Mesenchymal stem cell (in vitro differentiated cells and primary cell): ENCODE results near the gene C2orf74.
"Not testable (repeated sequence)": the region's sequence is repeated elsewhere in the genome, so short reads cannot be mapped to it uniquely, and the experiment has no call there.

Experiments
- DNase-seq: peaks from one replicate; pipeline ENCODE4 v3.0.0-alpha.2; 2013
- H2AFZ ChIP-seq: one replicate; pipeline ENCODE4 v1.6.1; 2013; ENCODE audit warnings: low read depth, mild to moderate bottlenecking, control low read depth, inconsistent platforms, low read length, moderate library complexity
- H2AK5ac ChIP-seq: 2 replicates; pipeline ENCODE4 v1.6.1; 2013; ENCODE audit warnings: low read length, moderate library complexity, mild to moderate bottlenecking, inconsistent platforms; ENCODE audit not compliant: severe bottlenecking
- H2BK120ac ChIP-seq: one replicate; pipeline ENCODE4 v1.6.1; 2013; ENCODE audit warnings: low read depth, mild to moderate bottlenecking, inconsistent platforms, low read length, moderate library complexity
- H2BK12ac ChIP-seq, 2 experiments: one replicate each; pipeline ENCODE4 v1.6.1; 2013; ENCODE audit warnings: inconsistent platforms in 2 of 2, low read length in 2 of 2, mild to moderate bottlenecking in 2 of 2, moderate library complexity in 2 of 2, control low read depth in 1 of 2
- H2BK15ac ChIP-seq: one replicate; pipeline ENCODE4 v1.6.1; 2013; ENCODE audit warnings: mild to moderate bottlenecking, low read depth, inconsistent platforms; ENCODE audit not compliant: poor library complexity, severe bottlenecking
- H2BK5ac ChIP-seq: 2 replicates; pipeline ENCODE4 v1.6.1; 2013; ENCODE audit warnings: low read depth, mild to moderate bottlenecking, low read length, control low read depth, inconsistent platforms; ENCODE audit not compliant: poor library complexity, severe bottlenecking
- H3K14ac ChIP-seq, 2 experiments: one replicate each; pipeline ENCODE4 v1.6.1; 2013; ENCODE audit warnings: inconsistent platforms in 2 of 2, low read length in 2 of 2, control low read depth in 1 of 2, mild to moderate bottlenecking in 1 of 2, moderate library complexity in 1 of 2
- H3K18ac ChIP-seq, 2 experiments: one replicate each; pipeline ENCODE4 v1.6.1; 2013; ENCODE audit warnings: inconsistent platforms in 2 of 2, low read length in 2 of 2, control low read depth in 1 of 2, low read depth in 1 of 2, mild to moderate bottlenecking in 1 of 2
- H3K23ac ChIP-seq, 2 experiments: one replicate each; pipeline ENCODE4 v1.6.1; 2013; ENCODE audit warnings: inconsistent platforms in 2 of 2, low read length in 2 of 2, mild to moderate bottlenecking in 2 of 2, moderate library complexity in 2 of 2, control low read depth in 1 of 2
- H3K27ac ChIP-seq: 2 replicates; pipeline ENCODE4 v1.5.1; 2013; ENCODE audit warnings: mild to moderate bottlenecking, moderate library complexity, low read length, control low read depth, inconsistent platforms; ENCODE audit not compliant: poor library complexity, severe bottlenecking
- H3K27me3 ChIP-seq, 2 experiments: 2 replicates each; pipeline versions ENCODE4 v1.6.1 to v1.7.0; 2013; ENCODE audit warnings: low read length in 2 of 2, mild to moderate bottlenecking in 2 of 2, moderate library complexity in 2 of 2, control low read depth in 1 of 2, inconsistent platforms in 1 of 2; ENCODE audit not compliant: control insufficient read depth in 1 of 2, insufficient read depth in 1 of 2
- H3K36me3 ChIP-seq, 2 experiments: 2 replicates each; pipeline versions ENCODE4 v1.6.1 to v1.7.0; 2013; ENCODE audit warnings: low read length in 2 of 2, control low read depth in 1 of 2, inconsistent platforms in 1 of 2, low read depth in 1 of 2, mild to moderate bottlenecking in 1 of 2; ENCODE audit not compliant: insufficient read depth in 2 of 2, control insufficient read depth in 1 of 2
- H3K4ac ChIP-seq, 2 experiments: one replicate each; pipeline ENCODE4 v1.6.1; 2013; ENCODE audit warnings: inconsistent platforms in 2 of 2, low read length in 2 of 2, mild to moderate bottlenecking in 2 of 2, moderate library complexity in 2 of 2, control low read depth in 1 of 2, low read depth in 1 of 2
- H3K4me1 ChIP-seq: 2 replicates; pipeline ENCODE4 v1.6.1; 2013; ENCODE audit warnings: low read depth, low read length, control low read depth; ENCODE audit not compliant: control insufficient read depth, insufficient read depth
- H3K4me2 ChIP-seq: 2 replicates; pipeline ENCODE4 v1.6.1; 2013; ENCODE audit warnings: low read length, mild to moderate bottlenecking, inconsistent platforms; ENCODE audit not compliant: poor library complexity, severe bottlenecking
- H3K4me3 ChIP-seq, 2 experiments: 2 replicates each; pipeline versions ENCODE4 v1.5.1 to v1.7.0; 2013; ENCODE audit warnings: low read length in 2 of 2, mild to moderate bottlenecking in 2 of 2, control low read depth in 1 of 2, low read depth in 1 of 2; ENCODE audit not compliant: insufficient read depth in 1 of 2
- H3K79me1 ChIP-seq: replicated peaks from 2 replicates; pipeline ENCODE4 v1.6.1; 2013; ENCODE audit warnings: mild to moderate bottlenecking, control low read depth, low read length, inconsistent platforms; ENCODE audit not compliant: poor library complexity, severe bottlenecking
- H3K9ac ChIP-seq: 2 replicates; pipeline ENCODE4 v1.7.0; 2013; ENCODE audit warnings: mild to moderate bottlenecking, low read length, moderate library complexity
- H3K9me3 ChIP-seq: 2 replicates; pipeline ENCODE4 v1.7.0; 2013; ENCODE audit warnings: mild to moderate bottlenecking, low read length; ENCODE audit not compliant: control insufficient read depth
- H4K8ac ChIP-seq: one replicate; pipeline ENCODE4 v1.6.1; 2013; ENCODE audit warnings: inconsistent platforms, mild to moderate bottlenecking, low read length, moderate library complexity
- H4K91ac ChIP-seq: one replicate; pipeline ENCODE4 v1.6.1; 2013; ENCODE audit warnings: mild to moderate bottlenecking, low read length, inconsistent platforms
- WGBS: methylation state at CpG from one replicate; pipeline ENCODE4 v1.1.7; 2013; ENCODE audit warnings: mixed read lengths; 5-methylcytosine and 5-hydroxymethylcytosine counted together

The C2orf74 gene

DNA sequence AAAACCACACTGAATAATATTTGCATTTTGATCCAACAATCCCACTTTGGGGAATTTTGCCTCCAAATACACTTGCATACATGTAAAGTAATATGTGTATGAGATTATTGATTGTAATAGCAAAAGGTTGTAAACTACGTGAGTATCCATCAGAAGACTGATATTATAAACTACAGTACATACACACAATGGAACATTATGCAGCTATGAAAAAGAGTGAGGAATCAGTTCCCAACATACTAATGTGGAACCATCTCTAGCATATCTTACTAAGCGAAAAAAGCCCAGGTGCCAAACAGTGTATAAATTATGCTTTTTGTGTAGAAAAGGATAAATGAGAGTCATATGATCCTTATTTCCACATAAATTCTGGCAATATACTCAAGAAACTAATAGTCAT lies 16.0 kb upstream of the C2orf74 start:
- Histone ChIP-seq H3K4me2 (no peak overlapping the region), H3K18ac (no peak overlapping the region), H3K4ac (no peak overlapping the region), H3K27ac (no peak overlapping the region), H3K9me3 (no peaks in the 10 kb centered on the region), H3K27me3 (no peaks in the 10 kb centered on the region), H3K4me3 (peak overlapping the region in 1 of 2 experiments; percentile 84), H2BK120ac (no peak overlapping the region), H2AFZ (no peak overlapping the region), H2BK15ac (no peak overlapping the region), H3K79me1 (no peaks in the 10 kb centered on the region), H4K8ac (no peak overlapping the region), H2BK5ac (no peak overlapping the region), H3K4me1 (no peaks in the 10 kb centered on the region), H3K36me3 (peaks cover 0 to 31% of the 10 kb centered on the region in 2 experiments), H3K23ac (no peak overlapping the region), H2AK5ac (no peak overlapping the region), H4K91ac (no peak overlapping the region), H3K9ac (peak overlapping the region; percentile 97), H2BK12ac (no peak overlapping the region), H3K14ac (no peak overlapping the region)
- WGBS, result no CpG with 5 or more reads among the region's 2 CpGs
- no peak for DNase-seq

DNA sequence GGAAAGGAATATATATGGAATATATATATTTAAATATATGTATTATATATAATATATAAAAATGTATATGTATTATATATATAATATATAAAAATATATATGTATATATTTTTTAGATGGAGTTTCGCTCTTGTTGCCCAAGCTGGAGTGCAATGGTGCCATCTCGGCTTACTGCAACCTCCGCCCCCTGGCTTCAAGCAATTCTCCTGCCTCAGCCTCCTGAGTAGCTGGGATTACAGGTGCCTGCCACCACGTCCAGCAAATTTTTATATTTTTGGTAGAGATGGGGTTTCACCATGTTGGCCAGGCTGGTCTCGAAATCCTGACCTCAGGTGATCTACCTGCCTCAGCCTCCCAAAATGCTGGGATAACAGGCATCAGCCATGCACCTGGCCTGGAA lies 13.9 kb upstream of the C2orf74 start:
- not testable (repeated sequence) for H3K23ac ChIP-seq, H3K79me1 ChIP-seq, H3K4me2 ChIP-seq, H2AK5ac ChIP-seq, H2BK15ac ChIP-seq, DNase-seq, H3K9ac ChIP-seq, H2BK12ac ChIP-seq, H3K27me3 ChIP-seq, H3K4me3 ChIP-seq, H4K91ac ChIP-seq, H3K18ac ChIP-seq, H3K27ac ChIP-seq, H2AFZ ChIP-seq, H4K8ac ChIP-seq, H3K4ac ChIP-seq, H2BK5ac ChIP-seq, H3K9me3 ChIP-seq, H3K4me1 ChIP-seq, H3K14ac ChIP-seq, H2BK120ac ChIP-seq
- H3K36me3 ChIP-seq, result peaks cover 0 to 39% of the 10 kb centered on the region in 2 experiments
- 94% methylated on average over 5 of the region's 5 CpGs for WGBS

DNA sequence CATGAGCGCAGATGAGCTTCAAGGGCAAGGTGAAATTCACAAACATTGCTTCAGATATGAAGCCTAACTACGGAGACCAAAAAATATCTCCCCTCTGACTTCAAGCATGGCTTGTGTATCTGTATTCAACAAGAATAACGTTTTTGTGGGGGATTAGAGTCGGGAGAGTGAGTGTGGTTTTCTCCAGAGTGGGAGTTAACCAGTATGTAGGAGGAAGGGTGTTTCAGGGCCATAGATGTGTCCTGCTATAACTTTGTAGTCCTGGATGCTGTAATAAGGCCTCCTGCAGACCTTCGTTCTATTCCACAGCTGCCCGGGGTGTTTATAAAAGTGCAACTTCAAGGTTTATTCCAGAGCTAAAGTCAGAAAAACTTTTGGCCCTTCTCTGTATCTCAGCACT lies 12.9 kb upstream of the C2orf74 start:
- no peak overlapping the region for H2BK5ac ChIP-seq
- H3K79me1 ChIP-seq, result no peaks in the 10 kb centered on the region
- H2AFZ ChIP-seq, result no peak overlapping the region
- no peaks in the 10 kb centered on the region for H3K4me1 ChIP-seq
- no peak for DNase-seq
- no peak overlapping the region for H2BK12ac ChIP-seq
- H3K9me3 ChIP-seq, result peaks cover 8% of the 10 kb centered on the region
- H4K91ac ChIP-seq, result no peak overlapping the region
- H3K18ac ChIP-seq, result no peak overlapping the region
- WGBS, result 90% methylated on average over 6 of the region's 6 CpGs
- H2BK120ac ChIP-seq, result no peak overlapping the region
- no peak overlapping the region for H3K4ac ChIP-seq
- no peak overlapping the region for H3K14ac ChIP-seq
- no peak overlapping the region for H3K4me2 ChIP-seq
- no peak overlapping the region for H2AK5ac ChIP-seq
- no peak overlapping the region for H3K27ac ChIP-seq
- no peak overlapping the region for H3K23ac ChIP-seq
- H3K4me3 ChIP-seq, result no peak overlapping the region
- no peak overlapping the region for H3K9ac ChIP-seq
- H2BK15ac ChIP-seq, result no peak overlapping the region
- H3K27me3 ChIP-seq, result no peaks in the 10 kb centered on the region
- H4K8ac ChIP-seq, result no peak overlapping the region
- H3K36me3 ChIP-seq, result peaks cover 0 to 34% of the 10 kb centered on the region in 2 experiments

DNA sequence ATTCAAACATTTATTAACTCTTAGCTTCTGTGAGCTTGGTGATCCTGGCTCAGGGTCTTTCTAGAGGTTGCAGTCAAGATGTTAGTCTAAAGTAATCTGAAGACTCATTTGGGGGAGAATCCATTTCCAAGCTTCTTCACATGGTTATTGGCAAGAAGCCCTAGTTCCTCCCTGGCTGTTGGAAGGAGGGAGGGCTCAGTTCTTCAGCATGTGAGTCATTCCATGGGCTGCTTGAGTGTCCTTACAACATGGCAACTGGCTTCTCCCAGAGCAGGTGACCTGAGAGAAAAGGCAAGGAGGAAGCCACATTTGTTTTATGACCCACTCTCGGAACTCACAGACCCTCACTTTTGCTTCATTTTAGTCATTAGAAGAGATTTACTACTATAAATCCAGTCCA lies 10.6 kb upstream of the C2orf74 start:
- peak; percentile 48 for DNase-seq
- H2BK15ac ChIP-seq, result no peak overlapping the region
- no peaks in the 10 kb centered on the region for H3K27me3 ChIP-seq
- H3K4me1 ChIP-seq, result no peaks in the 10 kb centered on the region
- H2AK5ac ChIP-seq, result no peak overlapping the region
- no peak overlapping the region for H3K23ac ChIP-seq
- H3K79me1 ChIP-seq, result no peaks in the 10 kb centered on the region
- no peak overlapping the region for H3K14ac ChIP-seq
- no peak overlapping the region for H3K27ac ChIP-seq
- peaks cover 8% of the 10 kb centered on the region for H3K9me3 ChIP-seq
- H3K4me2 ChIP-seq, result no peak overlapping the region
- H3K4ac ChIP-seq, result no peak overlapping the region
- 100% methylated on average over 1 of the region's 1 CpG for WGBS
- H3K36me3 ChIP-seq, result peaks cover 0 to 34% of the 10 kb centered on the region in 2 experiments
- no peak overlapping the region for H2BK120ac ChIP-seq
- H4K8ac ChIP-seq, result no peak overlapping the region
- no peak overlapping the region for H4K91ac ChIP-seq
- H3K18ac ChIP-seq, result no peak overlapping the region
- no peak overlapping the region for H2BK5ac ChIP-seq
- no peak overlapping the region for H3K4me3 ChIP-seq
- no peak overlapping the region for H2AFZ ChIP-seq
- no peak overlapping the region for H3K9ac ChIP-seq
- no peak overlapping the region for H2BK12ac ChIP-seq
